K562 (cell line): ENCODE data around the gene ERCC2. TPM values are rescaled to one million over a fixed set of nuclear protein-coding genes. Genes with fewer than 3 reads are reported as not detected.
A peak's percentile ranks its signal among the peaks of the same experiment; 100 is the strongest.

Experiments
- E2F5 ChIP-seq: sonication (generic); formaldehyde crosslinking; IDR thresholded peaks from 2 replicates; pipeline ENCODE4 v1.8.0; 2022; ENCODE audit warnings: mild to moderate bottlenecking, missing genetic modification reagents
- ELF1 ChIP-seq: fragments of 200-800 bp; sonication (Bioruptor generic); IDR thresholded peaks from 2 replicates; pipeline ENCODE4 v1.6.1; 2016; ENCODE audit warnings: missing genetic modification characterization, missing compliant biosample characterization
- ELF4 ChIP-seq: fragments of 450-650 bp; formaldehyde crosslinking; IDR thresholded peaks from 2 replicates; pipeline ENCODE4 v1.4.0; 2022; ENCODE audit warnings: missing genetic modification characterization
- ESRRA ChIP-seq: fragments of 450-650 bp; IDR thresholded peaks from 2 replicates; pipeline ENCODE4 v1.6.1; 2014; ENCODE audit warnings: low read depth, mild to moderate bottlenecking, moderate library complexity, borderline replicate concordance
- FOSL1 ChIP-seq: fragments of 200-800 bp; sonication (Bioruptor generic); conservative IDR thresholded peaks from 2 replicates; pipeline ENCODE4 v1.6.1; 2016; ENCODE audit warnings: missing genetic modification characterization, missing compliant biosample characterization
- FOXP1 ChIP-seq: sonication (generic); formaldehyde crosslinking; IDR thresholded peaks from 2 replicates; pipeline ENCODE4 v1.8.0; 2022; ENCODE audit warnings: mild to moderate bottlenecking, missing genetic modification reagents
- GATA2 ChIP-seq: sonication (generic); formaldehyde crosslinking; IDR thresholded peaks from 2 replicates; pipeline ENCODE4 v1.4.0; 2020; ENCODE audit warnings: mild to moderate bottlenecking, missing genetic modification reagents
- GTF3C2 ChIP-seq: IDR thresholded peaks from 3 replicates; pipeline ENCODE4 v1.6.1; 2011; ENCODE audit warnings: borderline replicate concordance, mild to moderate bottlenecking, moderate library complexity; ENCODE audit not compliant: insufficient read length; ENCODE audit errors: extremely low read depth
- KDM4B ChIP-seq, 2 experiments: fragments of 450-650 bp in 1 of 2; sonication (generic) in 1 of 2; IDR thresholded peaks; 2 replicates each; pipeline ENCODE4 v1.6.1; 2016 to 2017; ENCODE audit warnings: borderline replicate concordance in 2 of 2, antibody characterized with exemption in 1 of 2, low read depth in 1 of 2, mild to moderate bottlenecking in 1 of 2
- MXI1 ChIP-seq: IDR thresholded peaks from 2 replicates; pipeline ENCODE4 v1.6.1; 2011; ENCODE audit warnings: low read depth, mild to moderate bottlenecking, improper control_type of control experiment, low read length
- NFXL1 ChIP-seq: fragments of 450-650 bp; formaldehyde crosslinking; IDR thresholded peaks from 2 replicates; pipeline ENCODE4 v1.4.0; 2021; ENCODE audit warnings: mild to moderate bottlenecking
- SP1 ChIP-seq: sonication (generic); formaldehyde crosslinking; IDR thresholded peaks from 2 replicates; pipeline ENCODE4 v1.8.1; 2022; ENCODE audit warnings: mild to moderate bottlenecking, missing genetic modification reagents
- SRSF7 ChIP-seq: fragments of 200-400 bp; formaldehyde crosslinking; optimal IDR thresholded peaks from 2 replicates; pipeline ENCODE3; 2017; ENCODE audit warnings: mild to moderate bottlenecking, low read depth, low read length
- ZC3H8 ChIP-seq: fragments of 450-650 bp; IDR thresholded peaks from 2 replicates; pipeline ENCODE4 v1.6.1; 2017
- ZNF124 ChIP-seq: sonication (generic); formaldehyde crosslinking; IDR thresholded peaks from 2 replicates; pipeline ENCODE4 v1.8.1; 2022; ENCODE audit warnings: missing genetic modification reagents
- ZNF23 ChIP-seq: fragments of 250-450 bp; sonication (Bioruptor Pico); IDR thresholded peaks from 2 replicates; pipeline ENCODE4 v1.4.0; 2020; ENCODE audit warnings: mild to moderate bottlenecking
- ZNF232 ChIP-seq: sonication (generic); formaldehyde crosslinking; IDR thresholded peaks from 2 replicates; pipeline ENCODE4 v1.8.0; 2022; ENCODE audit warnings: mild to moderate bottlenecking, missing genetic modification reagents
- ZNF444 ChIP-seq: fragments of 250-450 bp; sonication (Bioruptor Pico); IDR thresholded peaks from 2 replicates; pipeline ENCODE4 v1.4.0; 2020; ENCODE audit warnings: mild to moderate bottlenecking, moderate library complexity
- ZNF780A ChIP-seq: fragments of 250-450 bp; sonication (Bioruptor Pico); IDR thresholded peaks from 2 replicates; pipeline ENCODE4 v1.5.0; 2021; ENCODE audit warnings: mild to moderate bottlenecking
- polyA plus RNA-seq, 8 experiments: library from polyadenylated mRNA; depleted of rRNA in 4 of 8; stranded (reverse) in 5 of 8; unstranded in 3 of 8; fragments of >200 nt; fragmentation: Nextera tagmentation in 2 of 8; fragmentation: Illumina TruSeq in 1 of 8; extraction: Ambion mirVana in 2 of 8; extraction: Trizol in 1 of 8; gene quantifications; 2 replicates each; pipeline versions ENCODE4 v1.2.1 to v1.2.3, GENCODE V29; 2011 to 2014; ENCODE audit warnings: inconsistent platforms in 1 of 8, missing spikeins in 1 of 8
- total RNA-seq, 7 experiments: library from RNA; depleted of rRNA in 6 of 7; stranded (reverse); fragments of >200 nt in 6 of 7; fragmentation: Illumina TruSeq in 2 of 7; extraction: Trizol in 2 of 7; gene quantifications; 2 replicates each; pipeline versions ENCODE4 v1.2.1 to v1.2.3, GENCODE V29; 2011 to 2021; ENCODE audit warnings: low replicate concordance in 1 of 7
- TF ChIP-seq, protein P1 (sequence below): sonication (generic); formaldehyde crosslinking; IDR thresholded peaks from 2 replicates; pipeline ENCODE4 v1.8.0; 2022; ENCODE audit warnings: missing genetic modification reagents, mild to moderate bottlenecking, moderate library complexity, borderline replicate concordance
- TF ChIP-seq, protein P2 (sequence below): sonication (generic); formaldehyde crosslinking; IDR thresholded peaks from 2 replicates; pipeline ENCODE4 v1.9.0; 2022; ENCODE audit warnings: mild to moderate bottlenecking, missing genetic modification reagents
- TF ChIP-seq, protein P3 (sequence below): fragments of 450-650 bp; formaldehyde crosslinking; conservative IDR thresholded peaks from 2 replicates; pipeline ENCODE4 v1.4.0; 2022; ENCODE audit warnings: mild to moderate bottlenecking, missing genetic modification characterization

The ERCC2 gene
- total and polyA plus RNA-seq, 9 of the 15 experiments (the other 6 are each of a cell fraction or from before 2014, with no cell fraction given) = 2.2 to 55.9 (median 23.4) TPM

DNA sequence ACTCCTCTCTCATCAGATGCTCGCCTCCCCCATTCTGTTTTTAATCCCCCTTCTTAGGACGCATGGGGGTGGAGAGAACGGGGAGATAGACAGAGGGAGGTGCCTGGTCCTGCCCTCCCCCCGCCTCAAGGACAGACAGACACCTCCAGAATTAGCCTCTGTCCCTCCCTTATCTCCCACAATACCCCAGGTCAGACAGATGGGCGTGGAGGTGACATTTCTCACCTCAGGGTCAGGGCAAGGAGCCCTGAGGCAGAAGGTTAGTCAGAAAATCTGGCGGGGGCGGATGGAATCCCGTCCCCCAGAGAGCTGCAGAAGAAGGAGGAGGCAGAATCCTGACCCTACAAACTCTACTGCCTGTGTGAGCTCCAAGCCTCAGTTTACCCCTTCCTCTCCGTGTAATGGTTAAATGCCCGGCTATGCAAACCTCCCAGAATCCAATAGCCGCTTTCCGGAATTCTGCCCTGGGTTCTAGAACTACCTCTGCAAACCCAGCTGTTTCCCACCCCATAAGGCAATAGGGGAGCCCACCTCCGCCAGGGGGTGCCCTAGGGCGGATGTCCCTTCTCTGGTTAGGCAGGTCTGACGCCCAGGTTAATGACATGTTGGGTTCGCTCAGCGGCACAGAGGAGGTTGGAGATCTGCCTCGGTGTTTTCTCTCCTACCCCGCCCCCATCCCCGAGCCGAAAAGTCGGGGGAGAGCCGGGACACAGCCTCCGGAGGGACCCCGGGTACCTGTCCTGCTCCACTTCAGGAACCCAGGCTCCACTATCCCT lies 33.6 kb upstream of the ERCC2 start (continued):
- TF ChIP-seq E2F5 (CRISPR knock-in tag) = no peak
- TF ChIP-seq, protein P1, sequence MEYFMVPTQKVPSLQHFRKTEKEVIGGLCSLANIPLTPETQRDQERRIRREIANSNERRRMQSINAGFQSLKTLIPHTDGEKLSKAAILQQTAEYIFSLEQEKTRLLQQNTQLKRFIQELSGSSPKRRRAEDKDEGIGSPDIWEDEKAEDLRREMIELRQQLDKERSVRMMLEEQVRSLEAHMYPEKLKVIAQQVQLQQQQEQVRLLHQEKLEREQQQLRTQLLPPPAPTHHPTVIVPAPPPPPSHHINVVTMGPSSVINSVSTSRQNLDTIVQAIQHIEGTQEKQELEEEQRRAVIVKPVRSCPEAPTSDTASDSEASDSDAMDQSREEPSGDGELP = peak; percentile 96
- TF ChIP-seq ELF4 = no peak
- TF ChIP-seq ZNF23 (CRISPR knock-in tag) = no peak
- TF ChIP-seq, protein P2, sequence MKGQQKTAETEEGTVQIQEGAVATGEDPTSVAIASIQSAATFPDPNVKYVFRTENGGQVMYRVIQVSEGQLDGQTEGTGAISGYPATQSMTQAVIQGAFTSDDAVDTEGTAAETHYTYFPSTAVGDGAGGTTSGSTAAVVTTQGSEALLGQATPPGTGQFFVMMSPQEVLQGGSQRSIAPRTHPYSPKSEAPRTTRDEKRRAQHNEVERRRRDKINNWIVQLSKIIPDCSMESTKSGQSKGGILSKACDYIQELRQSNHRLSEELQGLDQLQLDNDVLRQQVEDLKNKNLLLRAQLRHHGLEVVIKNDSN = no peak
- TF ChIP-seq GTF3C2 = no peak
- TF ChIP-seq SRSF7 = no peak
- no peak for TF ChIP-seq GATA2 (CRISPR knock-in tag)
- TF ChIP-seq ZNF780A (CRISPR knock-in tag) = no peak
- TF ChIP-seq ZNF232 = no peak
- TF ChIP-seq KDM4B (IDR thresholded peaks at IDR 0.05; ENCODE audit: borderline replicate concordance in 2 of 2, low read depth in 1 of 2) = no peak
- no peak for TF ChIP-seq MXI1
- no peak; the same call in 1 of the 2 replicates for TF ChIP-seq SP1 (CRISPR knock-in tag)
- TF ChIP-seq, protein P3, sequence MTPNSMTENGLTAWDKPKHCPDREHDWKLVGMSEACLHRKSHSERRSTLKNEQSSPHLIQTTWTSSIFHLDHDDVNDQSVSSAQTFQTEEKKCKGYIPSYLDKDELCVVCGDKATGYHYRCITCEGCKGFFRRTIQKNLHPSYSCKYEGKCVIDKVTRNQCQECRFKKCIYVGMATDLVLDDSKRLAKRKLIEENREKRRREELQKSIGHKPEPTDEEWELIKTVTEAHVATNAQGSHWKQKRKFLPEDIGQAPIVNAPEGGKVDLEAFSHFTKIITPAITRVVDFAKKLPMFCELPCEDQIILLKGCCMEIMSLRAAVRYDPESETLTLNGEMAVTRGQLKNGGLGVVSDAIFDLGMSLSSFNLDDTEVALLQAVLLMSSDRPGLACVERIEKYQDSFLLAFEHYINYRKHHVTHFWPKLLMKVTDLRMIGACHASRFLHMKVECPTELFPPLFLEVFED (CRISPR knock-in tag) = no peak
- TF ChIP-seq FOXP1 (CRISPR knock-in tag) = no peak
- no peak for TF ChIP-seq NFXL1 (CRISPR knock-in tag)
- no peak for TF ChIP-seq ZNF444 (CRISPR knock-in tag)
- 0 out of 2 replicates have a peak, but pooled peaks have one; percentile 20 for TF ChIP-seq FOSL1
- TF ChIP-seq ZNF124 (CRISPR knock-in tag) = no peak
- peak; percentile 42; the same call in 1 of the 2 replicates for TF ChIP-seq ELF1
- TF ChIP-seq ZC3H8 = no peak
- peak; percentile 92 for TF ChIP-seq ESRRA
